K562 (cell line): Measurements from ENCODE around the gene PYCR2. TPM values are rescaled to one million over a fixed set of nuclear protein-coding genes. Genes with fewer than 3 reads are reported as not detected.

Source experiments
- COPS2 ChIP-seq: fragments of 450-650 bp; conservative IDR thresholded peaks from 2 replicates; pipeline ENCODE4 v1.6.1; 2016; ENCODE audit warnings: mild to moderate bottlenecking, moderate library complexity
- CREBBP ChIP-seq: IDR thresholded peaks from one replicate; pipeline ENCODE4 v1.6.1; 2012; ENCODE audit warnings: low read depth, mild to moderate bottlenecking, control low read depth, inconsistent platforms, low read length
- FOXA1 ChIP-seq: fragments of 450-650 bp; IDR thresholded peaks from 2 replicates; pipeline ENCODE4 v1.6.1; 2016; ENCODE audit warnings: mild to moderate bottlenecking, borderline replicate concordance
- FOXK2 ChIP-seq, 2 experiments: fragments of 450-650 bp; IDR thresholded peaks in 1 of 2; conservative IDR thresholded peaks in 1 of 2; 2 replicates each; pipeline ENCODE4 v1.6.1; 2016; ENCODE audit warnings: low read depth in 2 of 2, mild to moderate bottlenecking in 1 of 2
- NFIX ChIP-seq: fragments of 250-450 bp; sonication (Bioruptor Pico); IDR thresholded peaks from 2 replicates; pipeline ENCODE4 v1.4.0; 2020; ENCODE audit warnings: low read depth, mild to moderate bottlenecking, moderate library complexity
- NR2C2 ChIP-seq, 2 experiments: fragments of 200-800 bp in 1 of 2; sonication (Bioruptor generic) in 1 of 2; sonication (generic) in 1 of 2; formaldehyde crosslinking in 1 of 2; IDR thresholded peaks; 2 replicates each; pipeline versions ENCODE4 v1.6.1 to v1.8.0; 2016 to 2022; ENCODE audit warnings: mild to moderate bottlenecking in 1 of 2, missing compliant biosample characterization in 1 of 2, missing genetic modification characterization in 1 of 2, missing genetic modification reagents in 1 of 2
- NR3C1 ChIP-seq: sonication (generic); formaldehyde crosslinking; IDR thresholded peaks from 2 replicates; pipeline ENCODE4 v1.8.1; 2022; ENCODE audit warnings: missing genetic modification reagents
- PTRF ChIP-seq: fragments of 450-650 bp; IDR thresholded peaks from 2 replicates; pipeline ENCODE4 v1.6.1; 2016; ENCODE audit warnings: mild to moderate bottlenecking, missing genetic modification characterization, missing compliant biosample characterization
- RUNX1 ChIP-seq: sonication (generic); IDR thresholded peaks from 2 replicates; pipeline ENCODE4 v1.6.1; 2016; ENCODE audit warnings: antibody characterized with exemption, low read depth
- SMARCE1 ChIP-seq: fragments of 450-650 bp; IDR thresholded peaks from 2 replicates; pipeline ENCODE4 v1.7.1; 2016; ENCODE audit warnings: mild to moderate bottlenecking
- TCF15 ChIP-seq: fragments of 250-450 bp; sonication (Bioruptor Pico); IDR thresholded peaks from 2 replicates; pipeline ENCODE4 v1.8.0; 2022; ENCODE audit warnings: moderate library complexity, mild to moderate bottlenecking, inconsistent platforms
- ZNF3 ChIP-seq: fragments of 250-450 bp; sonication (Bioruptor Pico); IDR thresholded peaks from 2 replicates; pipeline ENCODE4 v1.5.0; 2021; ENCODE audit warnings: mild to moderate bottlenecking, moderate library complexity
- polyA plus RNA-seq, 8 experiments: library from polyadenylated mRNA; depleted of rRNA in 4 of 8; stranded (reverse) in 5 of 8; unstranded in 3 of 8; fragments of >200 nt; fragmentation: Nextera tagmentation in 2 of 8; fragmentation: Illumina TruSeq in 1 of 8; extraction: Ambion mirVana in 2 of 8; extraction: Trizol in 1 of 8; gene quantifications; 2 replicates each; pipeline versions ENCODE4 v1.2.1 to v1.2.3, GENCODE V29; 2011 to 2014; ENCODE audit warnings: inconsistent platforms in 1 of 8, missing spikeins in 1 of 8
- total RNA-seq, 7 experiments: library from RNA; depleted of rRNA in 6 of 7; stranded (reverse); fragments of >200 nt in 6 of 7; fragmentation: Illumina TruSeq in 2 of 7; extraction: Trizol in 2 of 7; gene quantifications; 2 replicates each; pipeline versions ENCODE4 v1.2.1 to v1.2.3, GENCODE V29; 2011 to 2021; ENCODE audit warnings: low replicate concordance in 1 of 7
- TF ChIP-seq, protein P1 (sequence below), 2 experiments: fragments of 450-650 bp; formaldehyde crosslinking in 1 of 2; IDR thresholded peaks; 2 replicates each; pipeline versions ENCODE4 v1.4.0 to v1.6.1; 2014 to 2020; ENCODE audit warnings: mild to moderate bottlenecking in 2 of 2, borderline replicate concordance in 1 of 2, low read depth in 1 of 2
- TF ChIP-seq, protein P2 (sequence below): fragments of 250-450 bp; sonication (Bioruptor Pico); IDR thresholded peaks from 2 replicates; pipeline ENCODE4 v1.5.0; 2021; ENCODE audit warnings: mild to moderate bottlenecking, moderate library complexity

PYCR2 gene
- total and polyA plus RNA-seq, 9 of the 15 experiments (the other 6 are each of a cell fraction or from before 2014, with no cell fraction given) = 5.5 to 219 (median 127) TPM

DNA sequence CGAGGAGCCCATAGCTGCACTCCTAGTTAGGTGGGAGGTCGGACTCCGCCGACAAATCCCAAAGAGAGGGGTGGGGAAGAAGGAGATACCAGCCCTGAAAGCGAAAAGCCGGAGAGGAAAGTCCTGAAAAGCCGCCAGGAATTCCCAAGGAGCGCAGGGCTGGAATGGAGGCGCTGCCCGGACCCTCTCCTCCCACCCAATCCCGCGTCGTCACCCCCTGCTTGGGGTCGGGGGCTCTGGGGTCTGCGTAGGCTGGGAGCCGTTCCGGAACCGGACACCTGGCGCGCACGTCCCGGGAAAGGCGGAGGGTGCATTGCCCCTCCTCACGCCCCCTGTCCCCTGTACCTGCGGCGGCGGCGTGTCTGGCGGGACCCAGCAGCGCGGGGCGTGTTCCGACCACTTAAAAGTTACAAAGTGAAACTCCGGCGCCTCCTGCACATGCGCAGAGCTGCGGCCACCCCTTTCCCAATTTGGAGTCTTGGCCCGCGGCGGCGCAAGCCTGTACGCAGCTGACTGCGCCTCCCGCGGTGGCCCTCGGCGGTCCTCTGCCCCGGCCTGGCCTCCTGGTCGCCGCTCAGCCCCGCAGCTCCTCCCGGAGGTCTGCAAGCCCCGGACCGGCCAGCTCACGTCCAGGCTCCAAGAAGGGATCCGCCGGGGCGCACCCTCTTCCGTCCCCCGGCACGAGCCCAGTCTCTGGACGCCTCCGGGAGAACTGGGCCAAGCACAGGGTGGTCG is 41.9 kb downstream of the PYCR2 start, which contains the start of gene TMEM63A (continued):
- TF ChIP-seq, protein P1, sequence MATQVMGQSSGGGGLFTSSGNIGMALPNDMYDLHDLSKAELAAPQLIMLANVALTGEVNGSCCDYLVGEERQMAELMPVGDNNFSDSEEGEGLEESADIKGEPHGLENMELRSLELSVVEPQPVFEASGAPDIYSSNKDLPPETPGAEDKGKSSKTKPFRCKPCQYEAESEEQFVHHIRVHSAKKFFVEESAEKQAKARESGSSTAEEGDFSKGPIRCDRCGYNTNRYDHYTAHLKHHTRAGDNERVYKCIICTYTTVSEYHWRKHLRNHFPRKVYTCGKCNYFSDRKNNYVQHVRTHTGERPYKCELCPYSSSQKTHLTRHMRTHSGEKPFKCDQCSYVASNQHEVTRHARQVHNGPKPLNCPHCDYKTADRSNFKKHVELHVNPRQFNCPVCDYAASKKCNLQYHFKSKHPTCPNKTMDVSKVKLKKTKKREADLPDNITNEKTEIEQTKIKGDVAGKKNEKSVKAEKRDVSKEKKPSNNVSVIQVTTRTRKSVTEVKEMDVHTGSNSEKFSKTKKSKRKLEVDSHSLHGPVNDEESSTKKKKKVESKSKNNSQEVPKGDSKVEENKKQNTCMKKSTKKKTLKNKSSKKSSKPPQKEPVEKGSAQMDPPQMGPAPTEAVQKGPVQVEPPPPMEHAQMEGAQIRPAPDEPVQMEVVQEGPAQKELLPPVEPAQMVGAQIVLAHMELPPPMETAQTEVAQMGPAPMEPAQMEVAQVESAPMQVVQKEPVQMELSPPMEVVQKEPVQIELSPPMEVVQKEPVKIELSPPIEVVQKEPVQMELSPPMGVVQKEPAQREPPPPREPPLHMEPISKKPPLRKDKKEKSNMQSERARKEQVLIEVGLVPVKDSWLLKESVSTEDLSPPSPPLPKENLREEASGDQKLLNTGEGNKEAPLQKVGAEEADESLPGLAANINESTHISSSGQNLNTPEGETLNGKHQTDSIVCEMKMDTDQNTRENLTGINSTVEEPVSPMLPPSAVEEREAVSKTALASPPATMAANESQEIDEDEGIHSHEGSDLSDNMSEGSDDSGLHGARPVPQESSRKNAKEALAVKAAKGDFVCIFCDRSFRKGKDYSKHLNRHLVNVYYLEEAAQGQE (IDR thresholded peaks at IDR 0.05; ENCODE audit: borderline replicate concordance) = peak; percentile 85
- TF ChIP-seq, protein P1 (CRISPR knock-in tag; IDR thresholded peaks at IDR 0.05; ENCODE audit: low read depth) = 0 out of 2 replicates have a peak, but pooled peaks have one; percentile 61
- TF ChIP-seq NFIX (CRISPR knock-in tag) = no peak
- TF ChIP-seq, protein P2, sequence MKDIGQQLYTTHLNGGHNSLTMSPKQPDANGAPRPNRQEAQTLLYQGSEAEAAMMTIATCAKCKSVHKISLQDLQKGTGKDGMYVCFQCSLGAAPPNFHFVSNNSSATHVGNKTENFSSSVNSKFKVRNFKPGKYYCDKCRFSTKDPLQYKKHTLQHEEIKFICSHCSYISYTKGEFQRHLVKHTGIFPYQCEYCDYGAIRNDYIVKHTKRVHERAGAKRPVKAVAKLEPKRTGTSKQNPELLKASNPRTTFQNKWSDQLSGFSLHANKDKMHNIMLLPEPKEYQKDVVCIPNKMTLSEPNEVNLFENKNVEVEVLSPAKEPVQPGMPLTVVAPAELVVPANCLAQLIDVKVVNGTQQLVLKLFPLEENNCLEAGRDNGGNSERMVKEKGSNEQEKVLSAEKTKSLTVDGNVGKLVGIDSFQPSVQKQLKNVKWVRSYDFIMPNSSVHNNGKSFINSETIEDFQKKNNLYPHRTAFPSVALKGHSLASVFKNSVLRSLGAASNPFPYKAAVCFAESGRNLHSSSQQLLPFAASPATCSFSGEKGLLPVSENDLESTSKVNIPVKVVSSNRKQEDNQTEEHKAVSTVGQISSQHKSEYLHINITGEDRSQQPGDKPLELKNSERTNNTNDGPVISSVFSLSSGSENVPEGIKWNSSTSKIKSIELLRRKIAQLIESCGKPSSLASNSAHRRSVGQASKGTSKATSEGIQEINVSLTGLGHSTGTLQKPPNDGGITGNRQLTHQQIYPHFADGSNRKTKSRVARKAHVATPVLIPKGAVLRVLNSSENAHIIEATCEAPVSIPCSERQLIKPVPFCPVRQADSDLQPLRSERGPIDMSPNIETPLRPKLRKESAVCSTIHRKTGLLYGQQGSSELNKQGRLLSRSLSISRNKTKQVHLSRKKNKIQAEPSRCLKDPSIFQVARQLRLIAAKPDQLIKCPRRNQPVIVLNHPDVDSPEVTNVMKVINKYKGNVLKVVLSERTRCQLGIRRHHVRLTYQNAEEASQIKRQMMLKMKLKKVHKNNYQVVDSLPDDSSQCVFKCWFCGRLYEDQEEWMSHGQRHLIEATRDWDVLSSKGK (CRISPR knock-in tag) = no peak
- no peak for TF ChIP-seq FOXK2 (conservative IDR thresholded peaks at IDR 0.05 in 1 of 2, IDR thresholded peaks at IDR 0.05 in 1 of 2; ENCODE audit: low read depth in 2 of 2)
- TF ChIP-seq NR3C1 (CRISPR knock-in tag) = no peak; the same call in 1 of the 2 replicates
- no peak for TF ChIP-seq CREBBP
- TF ChIP-seq NR2C2 (CRISPR knock-in tag; IDR thresholded peaks at IDR 0.05) = 0 out of 2 replicates have a peak, but pooled peaks have one; percentile 38
- TF ChIP-seq NR2C2 (tag; IDR thresholded peaks at IDR 0.05) = 0 out of 2 replicates have a peak, but pooled peaks have one; percentile 38
- no peak for TF ChIP-seq PTRF
- TF ChIP-seq TCF15 (CRISPR knock-in tag) = no peak
- no peak for TF ChIP-seq SMARCE1
- TF ChIP-seq FOXA1 = no peak
- no peak for TF ChIP-seq RUNX1
- TF ChIP-seq COPS2 = no peak
- no peak for TF ChIP-seq ZNF3 (CRISPR knock-in tag)
